Measurements from ENCODE around the gene DAPK2.

The DAPK2 gene

DNA sequence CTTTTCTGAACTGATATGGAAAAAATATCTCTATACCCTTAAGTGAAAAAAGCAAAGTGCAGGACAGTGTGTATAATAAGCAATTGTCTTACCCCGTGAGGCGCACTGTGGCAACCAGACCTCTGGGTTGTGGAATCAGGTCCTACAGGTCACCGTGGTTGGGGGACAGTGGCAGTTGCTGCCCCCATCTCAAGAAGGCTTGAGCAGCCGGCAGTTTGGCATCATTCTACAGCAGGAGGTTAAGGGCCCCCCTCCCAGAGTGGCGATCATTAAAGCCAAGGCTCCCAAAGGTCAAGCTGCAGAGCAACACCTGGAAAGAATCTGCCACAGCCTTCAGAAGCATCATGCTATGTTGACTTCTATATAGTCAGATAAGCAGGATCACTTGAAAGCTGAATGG is 156.5 kb downstream of the DAPK2 start:
- Histone ChIP-seq H2AFZ (ENCODE audit: low read length) (no peak overlapping the region), H3K4me3 (ENCODE audit: low read length) (no peak overlapping the region), H3F3A (ENCODE audit: insufficient read depth, low read length) (no peaks in the 10 kb centered on the region), H3K9me3 (replicated peaks; ENCODE audit: insufficient read depth, low read length) (no peaks in the 10 kb centered on the region), H3K79me2 (ENCODE audit: low read length) (no peaks in the 10 kb centered on the region), H3K36me3 (replicated peaks; ENCODE audit: insufficient read depth, low read length) (no peaks in the 10 kb centered on the region), H3K4me2 (ENCODE audit: low read depth, low read length) (no peak overlapping the region), H3K4me1 (ENCODE audit: low read length) (no peaks in the 10 kb centered on the region), H3K9ac (ENCODE audit: low read length) (no peak overlapping the region), H3K27me3 (replicated peaks; ENCODE audit: insufficient read depth, low read length) (no peaks in the 10 kb centered on the region), H3K9me2 (replicated peaks; ENCODE audit: insufficient read depth, low read length) (no peaks in the 10 kb centered on the region), H4K20me1 (ENCODE audit: insufficient read depth, low read length) (no peaks in the 10 kb centered on the region), H3K27ac (ENCODE audit: low read length) (no peak overlapping the region)
- TF ChIP-seq, protein P1, sequence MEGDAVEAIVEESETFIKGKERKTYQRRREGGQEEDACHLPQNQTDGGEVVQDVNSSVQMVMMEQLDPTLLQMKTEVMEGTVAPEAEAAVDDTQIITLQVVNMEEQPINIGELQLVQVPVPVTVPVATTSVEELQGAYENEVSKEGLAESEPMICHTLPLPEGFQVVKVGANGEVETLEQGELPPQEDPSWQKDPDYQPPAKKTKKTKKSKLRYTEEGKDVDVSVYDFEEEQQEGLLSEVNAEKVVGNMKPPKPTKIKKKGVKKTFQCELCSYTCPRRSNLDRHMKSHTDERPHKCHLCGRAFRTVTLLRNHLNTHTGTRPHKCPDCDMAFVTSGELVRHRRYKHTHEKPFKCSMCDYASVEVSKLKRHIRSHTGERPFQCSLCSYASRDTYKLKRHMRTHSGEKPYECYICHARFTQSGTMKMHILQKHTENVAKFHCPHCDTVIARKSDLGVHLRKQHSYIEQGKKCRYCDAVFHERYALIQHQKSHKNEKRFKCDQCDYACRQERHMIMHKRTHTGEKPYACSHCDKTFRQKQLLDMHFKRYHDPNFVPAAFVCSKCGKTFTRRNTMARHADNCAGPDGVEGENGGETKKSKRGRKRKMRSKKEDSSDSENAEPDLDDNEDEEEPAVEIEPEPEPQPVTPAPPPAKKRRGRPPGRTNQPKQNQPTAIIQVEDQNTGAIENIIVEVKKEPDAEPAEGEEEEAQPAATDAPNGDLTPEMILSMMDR (IDR thresholded peaks at IDR 0.05; ENCODE audit: low read length) = no peak
- no peak for TF ChIP-seq EZH2 (optimal IDR thresholded peaks at IDR 0.05; ENCODE audit: low read depth, low read length)
- no peak for TF ChIP-seq EZH2phosphoT487 (IDR thresholded peaks at IDR 0.05; ENCODE audit: low read length)
- no peak for DNase-seq

DNA sequence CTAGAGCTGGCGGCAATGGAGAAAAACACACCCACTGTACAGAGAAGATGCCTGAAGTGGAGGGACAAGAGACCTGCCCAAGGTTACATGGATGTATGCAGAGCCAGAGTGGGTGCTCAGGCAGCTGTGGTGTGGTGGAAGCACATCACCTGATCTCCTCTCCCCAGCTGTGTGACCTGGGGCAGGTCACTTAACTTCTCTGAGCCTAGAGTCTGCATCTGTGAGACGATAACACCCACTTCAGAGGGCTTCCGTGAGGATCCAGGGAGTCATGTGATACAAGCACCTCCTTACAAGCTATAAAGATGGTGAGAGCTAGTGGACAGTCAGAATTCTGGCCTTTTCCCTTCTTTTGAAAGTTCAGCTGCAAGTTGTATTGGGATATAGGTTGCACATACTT is 157.5 kb downstream of the DAPK2 start:
- Histone ChIP-seq H2AFZ (ENCODE audit: low read length) (no peak overlapping the region), H4K20me1 (ENCODE audit: insufficient read depth, low read length) (no peaks in the 10 kb centered on the region), H3K9ac (ENCODE audit: low read length) (no peak overlapping the region), H3K4me1 (ENCODE audit: low read length) (no peaks in the 10 kb centered on the region), H3K9me3 (replicated peaks; ENCODE audit: insufficient read depth, low read length) (no peaks in the 10 kb centered on the region), H3K4me3 (ENCODE audit: low read length) (no peak overlapping the region), H3K4me2 (ENCODE audit: low read depth, low read length) (no peak overlapping the region), H3K79me2 (ENCODE audit: low read length) (no peaks in the 10 kb centered on the region), H3K9me2 (replicated peaks; ENCODE audit: insufficient read depth, low read length) (no peaks in the 10 kb centered on the region), H3F3A (ENCODE audit: insufficient read depth, low read length) (no peaks in the 10 kb centered on the region), H3K27me3 (replicated peaks; ENCODE audit: insufficient read depth, low read length) (no peaks in the 10 kb centered on the region), H3K36me3 (replicated peaks; ENCODE audit: insufficient read depth, low read length) (no peaks in the 10 kb centered on the region), H3K27ac (ENCODE audit: low read length) (no peak overlapping the region)
- DNase-seq = no peak
- TF ChIP-seq EZH2 (optimal IDR thresholded peaks at IDR 0.05; ENCODE audit: low read depth, low read length) (no peak), EZH2phosphoT487 (IDR thresholded peaks at IDR 0.05; ENCODE audit: low read length) (no peak)
- TF ChIP-seq, protein P1 (IDR thresholded peaks at IDR 0.05; ENCODE audit: low read length) = no peak

DNA sequence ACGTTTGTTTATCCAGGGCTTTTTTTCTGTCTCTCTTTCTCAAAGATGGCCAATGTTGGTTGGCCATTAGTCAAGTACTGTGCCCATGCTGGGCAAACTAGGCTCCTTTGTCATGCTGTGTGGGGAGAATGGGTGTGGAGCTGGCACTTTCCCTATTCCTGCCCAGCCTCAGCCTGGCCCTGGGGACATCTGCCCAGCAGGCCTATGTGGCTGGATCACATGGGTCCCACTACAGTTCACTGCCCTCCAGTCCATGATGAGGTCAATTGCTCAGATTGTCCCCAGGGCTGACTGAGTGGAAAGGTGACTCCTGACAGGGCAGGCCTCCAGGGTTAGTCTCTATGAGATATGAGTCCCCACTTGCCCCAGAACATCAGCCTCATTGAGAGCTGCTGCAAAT is 158.1 kb downstream of the DAPK2 start:
- no peak overlapping the region for H2AFZ ChIP-seq (ENCODE audit: low read length)
- no peak overlapping the region for H3K9ac ChIP-seq (ENCODE audit: low read length)
- no peak for DNase-seq
- H3K4me1 ChIP-seq (ENCODE audit: low read length) = no peaks in the 10 kb centered on the region
- H3K27ac ChIP-seq (ENCODE audit: low read length) = no peak overlapping the region
- no peaks in the 10 kb centered on the region for H3K9me2 ChIP-seq (replicated peaks; ENCODE audit: insufficient read depth, low read length)
- H3K79me2 ChIP-seq (ENCODE audit: low read length) = no peaks in the 10 kb centered on the region
- H3K4me3 ChIP-seq (ENCODE audit: low read length) = no peak overlapping the region
- no peaks in the 10 kb centered on the region for H3K36me3 ChIP-seq (replicated peaks; ENCODE audit: insufficient read depth, low read length)
- TF ChIP-seq, protein P1 (IDR thresholded peaks at IDR 0.05; ENCODE audit: low read length) = no peak
- TF ChIP-seq EZH2 (optimal IDR thresholded peaks at IDR 0.05; ENCODE audit: low read depth, low read length) (no peak), EZH2phosphoT487 (IDR thresholded peaks at IDR 0.05; ENCODE audit: low read length) (no peak)
- H3K4me2 ChIP-seq (ENCODE audit: low read depth, low read length) = no peak overlapping the region
- H4K20me1 ChIP-seq (ENCODE audit: insufficient read depth, low read length) = no peaks in the 10 kb centered on the region
- no peaks in the 10 kb centered on the region for H3K9me3 ChIP-seq (replicated peaks; ENCODE audit: insufficient read depth, low read length)
- no peaks in the 10 kb centered on the region for H3K27me3 ChIP-seq (replicated peaks; ENCODE audit: insufficient read depth, low read length)
- no peaks in the 10 kb centered on the region for H3F3A ChIP-seq (ENCODE audit: insufficient read depth, low read length)
